GM18907 (cell line): ENCODE results near the gene VAV2.

Experiments used
- ATAC-seq: cut with Tn5 transposase; IDR thresholded peaks from one replicate; pipeline ENCODE4 v1.9.1; 2021; ENCODE audit warnings: mild to moderate bottlenecking, moderate library complexity; ENCODE audit not compliant: unreplicated experiment

The VAV2 gene

GRCh38 chr9:133826289-133827085 lies 165.6 kb downstream of the VAV2 start:
- no peak for ATAC-seq

GRCh38 chr9:133825555-133826218 lies 166.4 kb downstream of the VAV2 start:
- no peak for ATAC-seq

- ATAC-seq = no peak
Observed at GRCh38 chr9:133824802-133825186, 167.3 kb downstream of the VAV2 start.

- ATAC-seq = no peak
Observed at GRCh38 chr9:133824106-133824801, 167.9 kb downstream of the VAV2 start.

- peak; percentile 45 for ATAC-seq
Observed at GRCh38 chr9:133823189-133824105, 168.7 kb downstream of the VAV2 start.

GRCh38 chr9:133822430-133823065 lies 169.6 kb downstream of the VAV2 start:
- no peak for ATAC-seq

GRCh38 chr9:133821601-133822429 lies 170.3 kb downstream of the VAV2 start:
- no peak for ATAC-seq

GRCh38 chr9:133819923-133820322 lies 172.2 kb downstream of the VAV2 start:
- ATAC-seq = no peak

GRCh38 chr9:133818444-133818843 lies 173.7 kb downstream of the VAV2 start:
- ATAC-seq = no peak

- ATAC-seq = no peak
Observed at GRCh38 chr9:133815781-133816180, 176.3 kb downstream of the VAV2 start.

GRCh38 chr9:133814586-133815208 lies 177.4 kb downstream of the VAV2 start:
- ATAC-seq = no peak

GRCh38 chr9:133813749-133814585 lies 178.2 kb downstream of the VAV2 start:
- no peak for ATAC-seq

GRCh38 chr9:133812941-133813748 lies 179.0 kb downstream of the VAV2 start:
- ATAC-seq = no peak

GRCh38 chr9:133812077-133812868 lies 179.9 kb downstream of the VAV2 start:
- no peak for ATAC-seq

- ATAC-seq = no peak
Observed at GRCh38 chr9:133811471-133811870, 180.7 kb downstream of the VAV2 start.

GRCh38 chr9:133810556-133811195 lies 181.4 kb downstream of the VAV2 start:
- no peak for ATAC-seq
